CD8-positive, alpha-beta memory T cell (primary cell): ENCODE data around the gene FUCA2. TPM values are rescaled to one million over a fixed set of nuclear protein-coding genes. Genes with fewer than 3 reads are reported as not detected.

Source experiments
- CTCF ChIA-PET: fragments of 350-600 bp; sonication (Branson Sonifier 250); formaldehyde crosslinking; loops from one replicate; lab custom pipeline; 2021; ENCODE audit warnings: antibody characterized with exemption; lab: Charles Lee
- POLR2A ChIA-PET: fragments of 350-600 bp; sonication (Branson Sonifier 250); formaldehyde crosslinking; loops from one replicate; lab custom pipeline; 2021; ENCODE audit warnings: antibody characterized with exemption; lab: Charles Lee
- DNase-seq, 5 donors: peaks; one replicate each; pipeline versions ENCODE4 v3.0.0 to v3.0.0-alpha.2; 2020 to 2022; ENCODE audit warnings: mixed read lengths in 1 of 5
- H3K27ac ChIP-seq: one replicate; pipeline ENCODE4 v1.7.0; 2013; ENCODE audit warnings: low read depth, mild to moderate bottlenecking, low read length, moderate library complexity
- H3K27me3 ChIP-seq: 2 replicates; pipeline ENCODE4 v1.7.0; 2013; ENCODE audit warnings: low read length, mild to moderate bottlenecking; ENCODE audit not compliant: insufficient read depth, poor library complexity, severe bottlenecking
- H3K36me3 ChIP-seq: 2 replicates; pipeline ENCODE4 v1.7.0; 2013; ENCODE audit warnings: mild to moderate bottlenecking, low read length, moderate library complexity; ENCODE audit not compliant: insufficient read depth
- H3K4me1 ChIP-seq: 2 replicates; pipeline ENCODE4 v1.7.0; 2013; ENCODE audit warnings: mild to moderate bottlenecking, low read length, moderate library complexity; ENCODE audit not compliant: insufficient read depth
- H3K4me3 ChIP-seq: 2 replicates; pipeline ENCODE4 v1.7.0; 2013; ENCODE audit warnings: mild to moderate bottlenecking, low read length
- H3K9me3 ChIP-seq: 2 replicates; pipeline ENCODE4 v1.7.0; 2013; ENCODE audit warnings: mild to moderate bottlenecking, low read length
- H3K27ac Mint-ChIP-seq, 8 donors: one replicate each; pipeline ENCODE4 v1.8.0; 2020 to 2021; ENCODE audit warnings: mixed read lengths in 8 of 8, mild to moderate bottlenecking in 6 of 8, inconsistent platforms in 3 of 8, moderate library complexity in 3 of 8
- H3K27me3 Mint-ChIP-seq, 2 donors: one replicate each; pipeline ENCODE4 v1.8.0; 2020 to 2021; ENCODE audit warnings: mixed read lengths in 2 of 2, mild to moderate bottlenecking in 1 of 2, moderate library complexity in 1 of 2
- H3K36me3 Mint-ChIP-seq, 3 donors: one replicate each; pipeline ENCODE4 v1.8.0; 2020 to 2021; ENCODE audit warnings: mixed read lengths in 3 of 3, inconsistent platforms in 1 of 3, mild to moderate bottlenecking in 1 of 3
- H3K4me1 Mint-ChIP-seq, 3 donors: one replicate each; pipeline ENCODE4 v1.8.0; 2020 to 2021; ENCODE audit warnings: mixed read lengths in 3 of 3, inconsistent platforms in 1 of 3, mild to moderate bottlenecking in 1 of 3
- H3K4me3 Mint-ChIP-seq, 7 donors: one replicate each; pipeline ENCODE4 v1.8.0; 2020 to 2021; ENCODE audit warnings: mixed read lengths in 7 of 7, mild to moderate bottlenecking in 6 of 7, moderate library complexity in 4 of 7, inconsistent platforms in 2 of 7
- H3K9me3 Mint-ChIP-seq, 5 donors: one replicate each; pipeline ENCODE4 v1.8.0; 2020 to 2022; ENCODE audit warnings: mixed read lengths in 5 of 5, mild to moderate bottlenecking in 3 of 5, moderate library complexity in 2 of 5, inconsistent platforms in 1 of 5
- polyA plus RNA-seq: library from polyadenylated mRNA; unstranded; fragments of 300-500 nt; fragmentation: Illumina TruSeq; gene quantifications from one replicate; pipeline ENCODE4 v1.2.3, GENCODE V29; 2021
- total RNA-seq, 2 experiments: library from RNA; stranded (reverse); gene quantifications; one replicate each; pipeline ENCODE4 v1.2.3, GENCODE V29; 2021

The FUCA2 gene
- total and polyA plus RNA-seq, 3 experiments from 2014 or later: 12.3 to 14.2 (median 13.2) TPM

DNA sequence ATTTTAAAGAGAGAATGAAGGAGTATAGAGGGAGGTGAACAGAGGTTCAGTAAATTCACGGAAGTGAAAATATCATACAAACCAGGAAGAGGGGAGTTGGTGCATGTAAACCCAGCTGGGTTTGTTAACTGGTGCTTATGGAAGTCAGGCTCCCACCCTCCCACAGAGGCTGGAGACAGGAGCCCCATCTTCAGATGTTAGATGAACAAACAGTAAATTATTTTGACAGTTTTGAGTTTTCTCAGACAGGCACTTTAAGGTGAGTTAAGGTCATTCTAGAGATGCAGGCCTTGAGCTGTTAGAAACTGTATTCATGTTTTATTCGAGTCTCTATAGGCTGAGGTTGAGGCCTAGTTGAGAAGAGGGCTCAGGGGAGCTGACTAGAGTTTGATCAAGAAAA lies 41.8 kb upstream of the FUCA2 start:
- Histone ChIP-seq H3K9me3 (no peaks in the 10 kb centered on the region), H3K4me3 (no peak overlapping the region), H3K36me3 (no peaks in the 10 kb centered on the region), H3K27ac (no peak overlapping the region), H3K4me1 (peaks cover 46% of the 10 kb centered on the region), H3K27me3 (no peaks in the 10 kb centered on the region)
- H3K9me3 Mint-ChIP-seq: no peaks in the 10 kb centered on the region
- CTCF ChIA-PET: no interaction called here
- peak overlapping the region; percentile 35 to 79 (median 61) for H3K4me3 Mint-ChIP-seq
- H3K27me3 Mint-ChIP-seq: no peaks in the 10 kb centered on the region
- POLR2A ChIA-PET: no interaction called here
- H3K27ac Mint-ChIP-seq: peak overlapping the region; percentile 45 to 99 (median 82)
- peaks cover 0 to 10% (median 2%) of the 10 kb centered on the region in 3 donors for H3K36me3 Mint-ChIP-seq
- no peak for DNase-seq
- H3K4me1 Mint-ChIP-seq: peaks cover 87 to 99% (median 90%) of the 10 kb centered on the region in 3 donors

DNA sequence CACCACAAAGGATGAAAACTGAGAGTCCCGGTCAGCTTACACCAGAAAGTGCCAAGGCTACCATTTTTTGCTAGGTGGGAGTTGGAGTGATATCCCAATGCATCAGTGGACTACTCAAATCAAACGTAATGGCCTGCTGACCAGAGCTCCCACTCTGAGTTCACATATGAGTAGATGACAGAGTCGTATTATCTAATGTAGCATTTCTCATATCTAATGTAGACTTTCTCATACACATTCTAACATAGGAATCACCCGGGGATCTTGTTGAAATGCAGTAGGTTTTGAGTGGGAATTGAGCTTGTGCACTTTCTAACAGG lies 38.4 kb upstream of the FUCA2 start:
- Mint-ChIP-seq H3K9me3 (no peaks in the 10 kb centered on the region), H3K36me3 (peaks cover 0 to 8% (median 0%) of the 10 kb centered on the region in 3 donors), H3K27me3 (no peaks in the 10 kb centered on the region), H3K4me1 (peaks cover 89 to 98% (median 95%) of the 10 kb centered on the region in 3 donors), H3K4me3 (peak overlapping the region in 3 of 7 donors; percentile 51 to 71 (median 57)), H3K27ac (peak overlapping the region; percentile 1 to 96 (median 59))
- ChIA-PET POLR2A (no interaction called here), CTCF (interaction anchor here (0.9 to 1.2 kb wide), 3 partner anchors 9 to 390 kb away, joined by 3 to 4 read pairs (median 3); no protein-coding TSS in a partner anchor)
- Histone ChIP-seq H3K9me3 (no peaks in the 10 kb centered on the region), H3K27ac (no peak overlapping the region), H3K4me3 (no peak overlapping the region), H3K4me1 (peaks cover 52% of the 10 kb centered on the region), H3K27me3 (no peaks in the 10 kb centered on the region), H3K36me3 (no peaks in the 10 kb centered on the region)
- DNase-seq: no peak

DNA sequence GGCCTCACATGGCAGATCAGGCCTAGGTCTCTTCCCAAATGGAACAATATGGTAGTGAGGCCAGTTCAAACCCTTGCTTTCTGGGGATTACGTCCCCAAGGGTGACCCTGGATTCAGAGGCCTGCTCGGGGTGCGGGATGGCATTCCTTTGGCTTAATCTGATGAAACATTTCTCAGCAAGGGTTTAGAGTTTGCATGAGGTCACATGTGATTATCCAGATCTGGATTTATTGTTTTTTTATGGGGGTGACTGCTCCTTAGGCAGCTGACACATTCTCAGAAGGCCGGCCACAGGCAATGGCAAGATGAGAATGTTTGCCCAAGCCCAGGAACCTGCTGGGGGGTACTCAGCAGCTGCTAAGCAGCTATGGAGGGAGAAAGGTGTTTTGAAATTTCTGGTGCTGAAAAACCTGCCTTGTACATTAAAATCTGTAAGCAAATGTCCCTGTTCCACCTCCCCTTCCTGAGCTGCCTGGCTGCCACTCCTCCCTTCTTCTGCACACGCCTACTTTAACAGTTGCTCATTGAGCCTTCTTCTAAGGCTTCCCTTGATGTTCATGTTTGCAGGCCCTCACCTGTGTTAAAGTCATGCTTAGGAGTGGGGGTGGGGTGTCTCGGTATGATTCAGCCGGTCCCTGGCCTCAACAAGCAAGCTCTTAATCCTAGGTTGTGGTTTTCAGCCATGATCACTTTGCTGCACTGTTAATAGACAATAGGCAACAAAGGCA lies 37.9 kb upstream of the FUCA2 start:
- ChIA-PET CTCF (interaction anchor here (0.9 to 1.2 kb wide), 3 partner anchors 8 to 391 kb away, joined by 3 to 4 read pairs (median 3); no protein-coding TSS in a partner anchor), POLR2A (no interaction called here)
- no peak overlapping the region for H3K27ac ChIP-seq
- H3K27ac Mint-ChIP-seq: peak overlapping the region; percentile 51 to 98 (median 76)
- H3K4me3 ChIP-seq: no peak overlapping the region
- H3K36me3 Mint-ChIP-seq: peaks cover 0 to 8% (median 0%) of the 10 kb centered on the region in 3 donors
- no peaks in the 10 kb centered on the region for H3K9me3 ChIP-seq
- no peaks in the 10 kb centered on the region for H3K36me3 ChIP-seq
- no peaks in the 10 kb centered on the region for H3K9me3 Mint-ChIP-seq
- peaks cover 53% of the 10 kb centered on the region for H3K4me1 ChIP-seq
- no peaks in the 10 kb centered on the region for H3K27me3 ChIP-seq
- no peak for DNase-seq
- peaks cover 88 to 98% (median 93%) of the 10 kb centered on the region in 3 donors for H3K4me1 Mint-ChIP-seq
- peak overlapping the region in 4 of 7 donors; percentile 27 to 71 (median 54) for H3K4me3 Mint-ChIP-seq
- H3K27me3 Mint-ChIP-seq: no peaks in the 10 kb centered on the region

DNA sequence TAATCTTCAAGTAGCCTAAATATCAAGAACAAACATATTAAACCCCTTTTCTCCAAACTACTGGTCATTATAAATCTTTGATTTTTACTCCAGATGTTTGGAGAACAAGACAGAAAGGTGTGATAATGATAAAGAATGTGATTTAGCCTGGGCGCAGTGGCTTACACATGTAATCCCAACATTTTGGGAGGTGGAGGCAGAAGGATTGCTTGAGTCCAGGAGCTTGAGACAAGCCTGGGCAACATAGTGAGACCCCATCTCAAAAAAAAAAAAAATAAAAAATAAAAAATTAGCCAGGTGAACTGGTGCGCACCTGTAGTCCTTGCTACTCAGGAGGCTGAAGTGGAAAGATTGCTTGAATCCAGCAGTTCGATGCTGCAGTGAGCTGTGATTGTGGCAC lies 35.1 kb upstream of the FUCA2 start:
- H3K4me1 Mint-ChIP-seq: peaks cover 92 to 99% (median 95%) of the 10 kb centered on the region in 3 donors
- no peak overlapping the region for H3K4me3 ChIP-seq
- POLR2A ChIA-PET: interaction anchor here (0.8 kb wide), 1 partner anchor 10 kb away, joined by 3 read pairs; no protein-coding TSS in a partner anchor

DNA sequence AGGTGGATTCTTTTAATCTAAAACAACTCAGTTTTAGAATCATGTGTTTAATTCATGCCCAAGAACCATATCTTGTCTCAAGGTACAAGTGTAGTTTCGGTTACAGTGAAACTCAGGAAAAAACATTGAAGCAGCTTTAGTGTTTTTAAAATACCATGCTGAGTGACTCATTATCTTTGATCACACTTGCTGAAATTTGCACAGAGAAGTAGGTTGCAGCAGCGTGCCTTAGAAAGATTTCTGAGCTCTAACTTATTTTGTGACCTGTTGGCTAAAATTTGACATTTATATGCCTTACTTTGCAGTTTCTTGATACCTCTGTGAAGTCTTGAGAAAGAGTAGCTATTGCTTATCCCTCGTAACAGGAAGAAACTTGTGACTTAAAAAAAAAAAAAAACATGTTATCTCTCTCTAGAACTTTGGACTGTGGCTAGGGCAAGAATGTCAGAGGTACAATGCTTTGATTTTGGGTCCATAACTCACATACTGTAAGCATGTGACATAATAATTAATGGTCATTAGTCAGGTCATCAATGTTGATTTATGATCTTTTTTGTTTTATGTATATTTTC lies 34.5 kb upstream of the FUCA2 start:
- Mint-ChIP-seq H3K4me1 (peaks cover 92 to 99% (median 96%) of the 10 kb centered on the region in 3 donors), H3K27me3 (no peaks in the 10 kb centered on the region), H3K9me3 (no peaks in the 10 kb centered on the region), H3K4me3 (peak overlapping the region; percentile 18 to 79 (median 76)), H3K36me3 (peaks cover 0 to 8% (median 0%) of the 10 kb centered on the region in 3 donors), H3K27ac (peak overlapping the region; percentile 75 to 99 (median 90))
- Histone ChIP-seq H3K36me3 (no peaks in the 10 kb centered on the region), H3K4me1 (peaks cover 71% of the 10 kb centered on the region), H3K9me3 (no peaks in the 10 kb centered on the region), H3K27ac (no peak overlapping the region), H3K4me3 (peak overlapping the region; percentile 2), H3K27me3 (no peaks in the 10 kb centered on the region)
- DNase-seq: no peak
- ChIA-PET POLR2A (interaction anchor here (0.7 to 0.8 kb wide), 2 partner anchors 10 to 97 kb away, joined by 3 to 4 read pairs; no protein-coding TSS in a partner anchor), CTCF (interaction anchor here (1.2 to 4.0 kb wide), 4 partner anchors 8 to 33 kb away, joined by 3 to 15 read pairs (median 6); no protein-coding TSS in a partner anchor)

More for the DNA sequence above, 35.1 kb upstream of the FUCA2 start:
- no peaks in the 10 kb centered on the region for H3K9me3 Mint-ChIP-seq
- no peaks in the 10 kb centered on the region for H3K27me3 Mint-ChIP-seq
- no peak overlapping the region for H3K27ac ChIP-seq
- DNase-seq: no peak
- H3K27me3 ChIP-seq: no peaks in the 10 kb centered on the region
- H3K9me3 ChIP-seq: no peaks in the 10 kb centered on the region
- no peaks in the 10 kb centered on the region for H3K36me3 ChIP-seq
- H3K4me3 Mint-ChIP-seq: peak overlapping the region in 4 of 7 donors; percentile 58 to 79 (median 71)
- CTCF ChIA-PET: interaction anchor here (1.2 to 4.0 kb wide), 4 partner anchors 9 to 33 kb away, joined by 3 to 15 read pairs (median 6); no protein-coding TSS in a partner anchor
- peaks cover 0 to 8% (median 0%) of the 10 kb centered on the region in 3 donors for H3K36me3 Mint-ChIP-seq
- H3K4me1 ChIP-seq: peaks cover 66% of the 10 kb centered on the region
- H3K27ac Mint-ChIP-seq: peak overlapping the region in 6 of 8 donors; percentile 75 to 99 (median 92)

DNA sequence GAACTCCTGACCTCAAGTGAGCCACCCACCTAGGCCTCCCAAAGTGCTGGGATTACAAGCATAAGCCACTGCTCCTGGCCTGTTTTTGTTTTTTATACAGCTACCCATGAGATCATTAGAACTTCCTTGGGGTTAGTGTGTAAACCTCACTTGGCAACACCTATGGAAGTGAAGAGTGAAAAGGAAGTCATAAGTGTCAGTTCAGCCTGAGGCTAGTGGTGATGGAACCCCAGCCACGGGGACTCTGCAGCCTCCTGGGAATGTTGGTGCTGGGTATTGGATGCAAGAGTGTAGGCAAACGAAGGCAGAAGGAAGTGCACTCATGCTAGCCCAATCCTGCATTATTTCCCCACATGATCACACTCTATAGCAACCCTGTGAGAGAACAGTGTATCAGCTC lies 33.6 kb upstream of the FUCA2 start:
- Histone ChIP-seq H3K27me3 (no peaks in the 10 kb centered on the region), H3K4me1 (peaks cover 78% of the 10 kb centered on the region), H3K27ac (no peak overlapping the region), H3K4me3 (peak overlapping the region; percentile 2), H3K36me3 (no peaks in the 10 kb centered on the region), H3K9me3 (no peaks in the 10 kb centered on the region)
- H3K9me3 Mint-ChIP-seq: no peaks in the 10 kb centered on the region
- DNase-seq: no peak
- H3K27me3 Mint-ChIP-seq: no peaks in the 10 kb centered on the region
- POLR2A ChIA-PET: no interaction called here
- H3K27ac Mint-ChIP-seq: peak overlapping the region; percentile 75 to 99 (median 90)
- H3K36me3 Mint-ChIP-seq: peaks cover 0 to 6% (median 0%) of the 10 kb centered on the region in 3 donors
- peaks cover 89 to 98% (median 94%) of the 10 kb centered on the region in 3 donors for H3K4me1 Mint-ChIP-seq
- H3K4me3 Mint-ChIP-seq: peak overlapping the region; percentile 18 to 79 (median 76)
- CTCF ChIA-PET: interaction anchor here (1.4 to 4.0 kb wide), 2 partner anchors 9 to 32 kb away, joined by 5 to 15 read pairs; no protein-coding TSS in a partner anchor

DNA sequence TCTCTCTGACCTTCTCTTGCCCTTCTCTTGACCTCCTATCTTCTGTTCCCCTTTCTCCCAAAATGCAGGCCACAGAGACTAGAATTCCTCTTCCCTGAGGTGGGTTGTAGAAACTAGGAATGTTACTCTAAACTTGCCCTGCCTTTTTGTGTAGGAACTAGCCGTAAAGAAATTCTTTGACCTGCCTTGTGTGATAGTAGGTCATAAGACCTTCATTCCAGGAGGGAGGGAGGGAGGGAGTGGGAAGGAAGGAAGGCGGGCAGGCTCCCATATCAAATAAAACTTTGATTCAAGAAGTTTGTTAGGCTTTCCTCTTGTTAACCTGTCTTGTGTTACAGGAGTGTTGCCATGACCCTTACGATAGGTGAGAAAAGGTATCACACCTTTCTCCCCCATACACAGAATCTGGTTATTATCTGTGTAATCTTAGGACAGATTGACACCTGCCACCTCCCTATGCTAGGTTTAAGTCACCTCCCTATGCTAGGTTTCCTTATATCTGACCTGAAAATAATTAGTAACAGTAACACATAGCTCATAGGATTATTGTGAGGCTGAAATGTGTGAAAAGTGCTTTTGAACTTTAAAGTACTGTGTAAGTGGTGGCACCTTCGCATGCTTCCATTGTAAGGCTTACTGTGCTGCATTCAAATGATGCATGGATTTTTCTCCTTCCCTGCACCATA lies 32.6 kb upstream of the FUCA2 start:
- Histone ChIP-seq H3K4me3 (no peak overlapping the region), H3K4me1 (peaks cover 82% of the 10 kb centered on the region), H3K9me3 (no peaks in the 10 kb centered on the region), H3K27ac (peak overlapping the region; percentile 30), H3K27me3 (no peaks in the 10 kb centered on the region), H3K36me3 (no peaks in the 10 kb centered on the region)
- Mint-ChIP-seq H3K9me3 (no peaks in the 10 kb centered on the region), H3K4me3 (peak overlapping the region; percentile 32 to 76 (median 58)), H3K27me3 (peaks cover 0 to 1% of the 10 kb centered on the region in 2 donors), H3K4me1 (peaks cover 87 to 98% (median 94%) of the 10 kb centered on the region in 3 donors), H3K36me3 (peaks cover 0 to 4% (median 0%) of the 10 kb centered on the region in 3 donors), H3K27ac (peak overlapping the region; percentile 65 to 99 (median 90))
- ChIA-PET CTCF (interaction anchor here (4.0 kb wide), 1 partner anchor 8 kb away, joined by 15 read pairs; no protein-coding TSS in a partner anchor), POLR2A (no interaction called here)
- DNase-seq: peak in 1 of 5 donors; percentile 49
